Liver (tissue), 9 donors: ENCODE results near the gene DCDC2C. TPM values are rescaled to one million over a fixed set of nuclear protein-coding genes. Genes with fewer than 3 reads are reported as not detected.

Experiments used
- DNase-seq: peaks from one replicate; pipeline ENCODE4 v3.0.0-alpha.2; 2017; ENCODE audit warnings: low spot score
- H3K27ac ChIP-seq, 2 donors: one replicate each; pipeline ENCODE4 v1.7.0; 2013; ENCODE audit warnings: inconsistent platforms in 2 of 2, low read length in 2 of 2, control low read depth in 1 of 2, low read depth in 1 of 2, mild to moderate bottlenecking in 1 of 2
- H3K27me3 ChIP-seq, 4 donors: one replicate each; pipeline versions ENCODE4 v1.6.1 to v1.7.0; 2013; ENCODE audit warnings: low read length in 3 of 4, inconsistent platforms in 1 of 4, mild to moderate bottlenecking in 1 of 4, moderate library complexity in 1 of 4; ENCODE audit not compliant: control insufficient read depth in 4 of 4, insufficient read depth in 4 of 4
- H3K36me3 ChIP-seq, 4 donors: one replicate each; pipeline versions ENCODE4 v1.6.1 to v1.7.0; 2013; ENCODE audit warnings: low read length in 3 of 4, mild to moderate bottlenecking in 3 of 4, low read depth in 1 of 4, moderate library complexity in 1 of 4; ENCODE audit not compliant: control insufficient read depth in 4 of 4, insufficient read depth in 3 of 4
- H3K4me1 ChIP-seq, 4 donors: one replicate each; pipeline versions ENCODE4 v1.6.1 to v1.7.0; 2013; ENCODE audit warnings: low read length in 3 of 4, mild to moderate bottlenecking in 3 of 4, moderate library complexity in 1 of 4; ENCODE audit not compliant: control insufficient read depth in 4 of 4, insufficient read depth in 4 of 4
- H3K4me3 ChIP-seq, 3 donors: one replicate each; pipeline versions ENCODE4 v1.6.1 to v1.7.0; 2013; ENCODE audit warnings: low read length in 3 of 3, control low read depth in 1 of 3, low read depth in 1 of 3, mild to moderate bottlenecking in 1 of 3
- H3K9ac ChIP-seq, 2 donors: one replicate each; pipeline ENCODE4 v1.7.0; 2013; ENCODE audit warnings: low read length in 2 of 2, mild to moderate bottlenecking in 2 of 2, moderate library complexity in 2 of 2, control low read depth in 1 of 2, low read depth in 1 of 2
- H3K9me3 ChIP-seq, 4 donors: one replicate each; pipeline versions ENCODE4 v1.6.1 to v1.7.0; 2013; ENCODE audit warnings: low read length in 3 of 4; ENCODE audit not compliant: control insufficient read depth in 4 of 4
- EGR1 ChIP-seq, 2 donors: IDR thresholded peaks; 2 replicates each; pipeline ENCODE4 v1.6.1; 2016 to 2018; ENCODE audit warnings: antibody characterized with exemption in 2 of 2, low read depth in 2 of 2
- FOXA1 ChIP-seq: IDR thresholded peaks from 2 replicates; pipeline ENCODE4 v1.6.1; 2016; ENCODE audit warnings: antibody characterized with exemption
- FOXA2 ChIP-seq: IDR thresholded peaks from 2 replicates; pipeline ENCODE4 v1.6.1; 2016; ENCODE audit warnings: antibody characterized with exemption
- GABPA ChIP-seq, 2 donors: IDR thresholded peaks in 1 of 2; conservative IDR thresholded peaks in 1 of 2; 2 replicates each; pipeline ENCODE4 v1.6.1; 2016; ENCODE audit warnings: antibody characterized with exemption in 2 of 2, mild to moderate bottlenecking in 1 of 2, moderate library complexity in 1 of 2
- HNF4A ChIP-seq, 2 donors: conservative IDR thresholded peaks; 2 replicates each; pipeline ENCODE4 v1.6.1; 2016; ENCODE audit warnings: antibody characterized with exemption in 2 of 2, mild to moderate bottlenecking in 2 of 2
- HNF4G ChIP-seq: IDR thresholded peaks from 2 replicates; pipeline ENCODE4 v1.6.1; 2016; ENCODE audit warnings: antibody characterized with exemption
- JUND ChIP-seq, 2 donors: IDR thresholded peaks; 2 replicates each; pipeline ENCODE4 v1.6.1; 2016; ENCODE audit warnings: antibody characterized with exemption in 2 of 2
- NR2F2 ChIP-seq: IDR thresholded peaks from 2 replicates; pipeline ENCODE4 v1.6.1; 2016; ENCODE audit warnings: antibody characterized with exemption
- RAD21 ChIP-seq, 2 donors: IDR thresholded peaks; 2 replicates each; pipeline ENCODE4 v1.6.1; 2016; ENCODE audit warnings: antibody characterized with exemption in 2 of 2, mild to moderate bottlenecking in 2 of 2
- RXRA ChIP-seq, 2 donors: IDR thresholded peaks; 2 replicates each; pipeline ENCODE4 v1.6.1; 2017 to 2018; ENCODE audit warnings: antibody characterized with exemption in 2 of 2, mild to moderate bottlenecking in 1 of 2
- SP1 ChIP-seq: IDR thresholded peaks from 2 replicates; pipeline ENCODE4 v1.6.1; 2018; ENCODE audit warnings: antibody characterized with exemption, mild to moderate bottlenecking
- TAF1 ChIP-seq: conservative IDR thresholded peaks from 2 replicates; pipeline ENCODE4 v1.6.1; 2016; ENCODE audit warnings: antibody characterized with exemption, mild to moderate bottlenecking
- YY1 ChIP-seq: IDR thresholded peaks from 2 replicates; pipeline ENCODE4 v1.6.1; 2016; ENCODE audit warnings: antibody characterized with exemption, mild to moderate bottlenecking
- WGBS: extraction: QIAGEN DNeasy Blood & Tissue Kit; methylation state at CpG from one replicate; pipeline ENCODE4 v1.1.7; 2013; 5-methylcytosine and 5-hydroxymethylcytosine counted together
- polyA plus RNA-seq, 2 donors: library from polyadenylated mRNA; stranded (reverse) in 1 of 2; unstranded in 1 of 2; fragments of 200-250 nt in 1 of 2; fragments of >200 nt in 1 of 2; fragmentation: Nextera tagmentation in 1 of 2; extraction: Ambion mirVana in 1 of 2; gene quantifications; one replicate each; pipeline versions ENCODE4 v1.2.1 to v1.2.3, GENCODE V29; 2013 to 2015
- total RNA-seq, 2 donors: library from RNA; depleted of rRNA; stranded (reverse); fragments of >200 nt; gene quantifications; one replicate each; pipeline ENCODE4 v1.2.3, GENCODE V29; 2014
- TF ChIP-seq, protein P1 (sequence below): IDR thresholded peaks from 2 replicates; pipeline ENCODE4 v1.6.1; 2016; ENCODE audit warnings: antibody characterized with exemption
- TF ChIP-seq, protein P2 (sequence below): IDR thresholded peaks from 2 replicates; pipeline ENCODE4 v1.6.1; 2016; ENCODE audit warnings: antibody characterized with exemption
- TF ChIP-seq, protein P3 (sequence below): IDR thresholded peaks from 2 replicates; pipeline ENCODE4 v1.6.1; 2016; ENCODE audit warnings: antibody characterized with exemption, mild to moderate bottlenecking
- TF ChIP-seq, protein P4 (sequence below): fragments of 150-350 bp; IDR thresholded peaks from 2 replicates; pipeline ENCODE4 v1.5.1; 2017; ENCODE audit warnings: improper control_type of control experiment, low read depth, low read length; ENCODE audit not compliant: missing input control
- TF ChIP-seq, protein P5 (sequence below): IDR thresholded peaks from 2 replicates; pipeline ENCODE4 v1.6.1; 2016; ENCODE audit warnings: antibody characterized with exemption
- donor health status: healthy.
- donor health status: healthy.
- donor health status: healthy.
- donor health status: healthy.
- donor health status: healthy.

The DCDC2C gene
- total and polyA plus RNA-seq, 4 donors: not detected

DNA sequence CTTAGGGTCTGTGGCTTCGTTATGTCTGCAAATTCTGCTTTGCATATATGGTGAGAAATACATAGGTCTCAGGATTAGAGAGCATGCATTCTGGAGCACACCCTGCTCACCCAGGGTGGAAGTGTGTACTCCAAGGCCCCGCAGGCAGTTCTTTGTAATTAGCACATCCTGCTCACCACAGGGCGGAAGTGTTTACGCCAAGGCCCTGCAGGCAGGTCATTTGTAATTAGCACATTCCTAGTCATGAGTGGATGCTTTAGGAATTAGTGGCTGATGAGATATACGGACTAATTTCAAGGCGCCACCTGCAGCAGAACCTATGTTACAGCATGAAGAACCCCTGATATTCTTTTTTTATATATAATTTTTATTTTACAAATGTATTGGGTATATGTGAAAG lies 41.1 kb upstream of the DCDC2C start (continued):
- TF ChIP-seq, protein P1, sequence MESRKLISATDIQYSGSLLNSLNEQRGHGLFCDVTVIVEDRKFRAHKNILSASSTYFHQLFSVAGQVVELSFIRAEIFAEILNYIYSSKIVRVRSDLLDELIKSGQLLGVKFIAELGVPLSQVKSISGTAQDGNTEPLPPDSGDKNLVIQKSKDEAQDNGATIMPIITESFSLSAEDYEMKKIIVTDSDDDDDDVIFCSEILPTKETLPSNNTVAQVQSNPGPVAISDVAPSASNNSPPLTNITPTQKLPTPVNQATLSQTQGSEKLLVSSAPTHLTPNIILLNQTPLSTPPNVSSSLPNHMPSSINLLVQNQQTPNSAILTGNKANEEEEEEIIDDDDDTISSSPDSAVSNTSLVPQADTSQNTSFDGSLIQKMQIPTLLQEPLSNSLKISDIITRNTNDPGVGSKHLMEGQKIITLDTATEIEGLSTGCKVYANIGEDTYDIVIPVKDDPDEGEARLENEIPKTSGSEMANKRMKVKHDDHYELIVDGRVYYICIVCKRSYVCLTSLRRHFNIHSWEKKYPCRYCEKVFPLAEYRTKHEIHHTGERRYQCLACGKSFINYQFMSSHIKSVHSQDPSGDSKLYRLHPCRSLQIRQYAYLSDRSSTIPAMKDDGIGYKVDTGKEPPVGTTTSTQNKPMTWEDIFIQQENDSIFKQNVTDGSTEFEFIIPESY: no peak
- no peak for TF ChIP-seq JUND (IDR thresholded peaks at IDR 0.05)
- TF ChIP-seq, protein P2, sequence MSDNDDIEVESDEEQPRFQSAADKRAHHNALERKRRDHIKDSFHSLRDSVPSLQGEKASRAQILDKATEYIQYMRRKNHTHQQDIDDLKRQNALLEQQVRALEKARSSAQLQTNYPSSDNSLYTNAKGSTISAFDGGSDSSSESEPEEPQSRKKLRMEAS: no peak
- TF ChIP-seq NR2F2: no peak
- no peak for TF ChIP-seq HNF4G
- no peak for TF ChIP-seq FOXA1
- no peak for TF ChIP-seq FOXA2
- TF ChIP-seq TAF1: no peak
- no peak for TF ChIP-seq RXRA (IDR thresholded peaks at IDR 0.05)
- TF ChIP-seq RAD21 (IDR thresholded peaks at IDR 0.05): no peak

DNA sequence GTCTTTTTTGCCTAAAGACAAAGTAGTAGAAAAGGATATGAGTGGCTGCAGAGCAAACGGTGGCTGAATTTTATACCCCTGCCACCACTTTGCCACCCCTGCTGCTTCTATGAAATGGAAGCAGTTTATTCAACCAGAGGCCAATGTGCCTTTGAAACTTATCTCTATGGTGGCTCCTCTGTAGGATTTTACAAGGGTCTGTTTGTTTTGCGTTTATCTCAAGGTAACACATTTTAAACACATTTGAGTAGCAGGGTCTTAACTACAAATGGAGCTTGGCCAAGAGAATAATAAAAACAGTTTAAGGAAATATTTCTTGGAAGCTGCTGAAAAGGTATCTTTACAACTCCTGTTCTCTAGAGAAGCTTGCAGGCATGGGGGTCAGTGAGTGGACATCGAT lies 39.3 kb upstream of the DCDC2C start:
- 61% methylated on average over 3 of the region's 3 CpGs for WGBS
- no peaks in the 10 kb centered on the region for H3K27me3 ChIP-seq
- H3K27ac ChIP-seq: no peak overlapping the region
- DNase-seq: no peak
- H3K4me3 ChIP-seq: no peak overlapping the region
- H3K36me3 ChIP-seq: no peaks in the 10 kb centered on the region
- H3K4me1 ChIP-seq: no peaks in the 10 kb centered on the region
- no peaks in the 10 kb centered on the region for H3K9me3 ChIP-seq
- TF ChIP-seq SP1 (no peak), JUND (IDR thresholded peaks at IDR 0.05) (no peak), YY1 (no peak), HNF4A (conservative IDR thresholded peaks at IDR 0.05) (no peak), FOXA2 (no peak), HNF4G (no peak), NR2F2 (no peak), GABPA (IDR thresholded peaks at IDR 0.05 in 1 of 2, conservative IDR thresholded peaks at IDR 0.05 in 1 of 2) (no peak), RXRA (IDR thresholded peaks at IDR 0.05) (no peak), EGR1 (IDR thresholded peaks at IDR 0.05; ENCODE audit: low read depth in 2 of 2) (no peak), TAF1 (no peak), RAD21 (IDR thresholded peaks at IDR 0.05) (no peak), FOXA1 (no peak)
- TF ChIP-seq, protein P3, sequence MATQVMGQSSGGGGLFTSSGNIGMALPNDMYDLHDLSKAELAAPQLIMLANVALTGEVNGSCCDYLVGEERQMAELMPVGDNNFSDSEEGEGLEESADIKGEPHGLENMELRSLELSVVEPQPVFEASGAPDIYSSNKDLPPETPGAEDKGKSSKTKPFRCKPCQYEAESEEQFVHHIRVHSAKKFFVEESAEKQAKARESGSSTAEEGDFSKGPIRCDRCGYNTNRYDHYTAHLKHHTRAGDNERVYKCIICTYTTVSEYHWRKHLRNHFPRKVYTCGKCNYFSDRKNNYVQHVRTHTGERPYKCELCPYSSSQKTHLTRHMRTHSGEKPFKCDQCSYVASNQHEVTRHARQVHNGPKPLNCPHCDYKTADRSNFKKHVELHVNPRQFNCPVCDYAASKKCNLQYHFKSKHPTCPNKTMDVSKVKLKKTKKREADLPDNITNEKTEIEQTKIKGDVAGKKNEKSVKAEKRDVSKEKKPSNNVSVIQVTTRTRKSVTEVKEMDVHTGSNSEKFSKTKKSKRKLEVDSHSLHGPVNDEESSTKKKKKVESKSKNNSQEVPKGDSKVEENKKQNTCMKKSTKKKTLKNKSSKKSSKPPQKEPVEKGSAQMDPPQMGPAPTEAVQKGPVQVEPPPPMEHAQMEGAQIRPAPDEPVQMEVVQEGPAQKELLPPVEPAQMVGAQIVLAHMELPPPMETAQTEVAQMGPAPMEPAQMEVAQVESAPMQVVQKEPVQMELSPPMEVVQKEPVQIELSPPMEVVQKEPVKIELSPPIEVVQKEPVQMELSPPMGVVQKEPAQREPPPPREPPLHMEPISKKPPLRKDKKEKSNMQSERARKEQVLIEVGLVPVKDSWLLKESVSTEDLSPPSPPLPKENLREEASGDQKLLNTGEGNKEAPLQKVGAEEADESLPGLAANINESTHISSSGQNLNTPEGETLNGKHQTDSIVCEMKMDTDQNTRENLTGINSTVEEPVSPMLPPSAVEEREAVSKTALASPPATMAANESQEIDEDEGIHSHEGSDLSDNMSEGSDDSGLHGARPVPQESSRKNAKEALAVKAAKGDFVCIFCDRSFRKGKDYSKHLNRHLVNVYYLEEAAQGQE: no peak
- TF ChIP-seq, protein P2: no peak
- TF ChIP-seq, protein P1: no peak
- TF ChIP-seq, protein P4, sequence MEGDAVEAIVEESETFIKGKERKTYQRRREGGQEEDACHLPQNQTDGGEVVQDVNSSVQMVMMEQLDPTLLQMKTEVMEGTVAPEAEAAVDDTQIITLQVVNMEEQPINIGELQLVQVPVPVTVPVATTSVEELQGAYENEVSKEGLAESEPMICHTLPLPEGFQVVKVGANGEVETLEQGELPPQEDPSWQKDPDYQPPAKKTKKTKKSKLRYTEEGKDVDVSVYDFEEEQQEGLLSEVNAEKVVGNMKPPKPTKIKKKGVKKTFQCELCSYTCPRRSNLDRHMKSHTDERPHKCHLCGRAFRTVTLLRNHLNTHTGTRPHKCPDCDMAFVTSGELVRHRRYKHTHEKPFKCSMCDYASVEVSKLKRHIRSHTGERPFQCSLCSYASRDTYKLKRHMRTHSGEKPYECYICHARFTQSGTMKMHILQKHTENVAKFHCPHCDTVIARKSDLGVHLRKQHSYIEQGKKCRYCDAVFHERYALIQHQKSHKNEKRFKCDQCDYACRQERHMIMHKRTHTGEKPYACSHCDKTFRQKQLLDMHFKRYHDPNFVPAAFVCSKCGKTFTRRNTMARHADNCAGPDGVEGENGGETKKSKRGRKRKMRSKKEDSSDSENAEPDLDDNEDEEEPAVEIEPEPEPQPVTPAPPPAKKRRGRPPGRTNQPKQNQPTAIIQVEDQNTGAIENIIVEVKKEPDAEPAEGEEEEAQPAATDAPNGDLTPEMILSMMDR: no peak
- TF ChIP-seq, protein P5, sequence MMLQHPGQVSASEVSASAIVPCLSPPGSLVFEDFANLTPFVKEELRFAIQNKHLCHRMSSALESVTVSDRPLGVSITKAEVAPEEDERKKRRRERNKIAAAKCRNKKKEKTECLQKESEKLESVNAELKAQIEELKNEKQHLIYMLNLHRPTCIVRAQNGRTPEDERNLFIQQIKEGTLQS: no peak
- no peak overlapping the region for H3K9ac ChIP-seq
